Loucy (cell line): Measurements from ENCODE around the gene PSMD11.

ENCODE experiments used
- CTCF ChIP-seq: fragments of 200-600 bp; sonication (generic); conservative IDR thresholded peaks from 2 replicates; pipeline ENCODE4 v1.5.1; 2014; ENCODE audit warnings: mild to moderate bottlenecking, antibody characterized with exemption, low read length
- EZH2phosphoT487 ChIP-seq: fragments of 200-600 bp; IDR thresholded peaks from 2 replicates; pipeline ENCODE4 v1.6.1; 2018; ENCODE audit warnings: antibody characterized with exemption, mild to moderate bottlenecking, moderate library complexity, borderline replicate concordance

GRCh38 chr17:32467949-32468348, 23.6 kb downstream of the PSMD11 start:
- TF ChIP-seq CTCF (no peak), EZH2phosphoT487 (no peak)
